Measurements from ENCODE around the gene GH1. TPM values are rescaled to one million over a fixed set of nuclear protein-coding genes. Genes with fewer than 3 reads are reported as not detected.
"Not testable (repeated sequence)": the region's sequence is repeated elsewhere in the genome, so short reads cannot be mapped to it uniquely, and the experiment has no call there.

The GH1 gene
- not detected for total RNA-seq (ENCODE audit: unreplicated experiment)
- long read RNA-seq, result 0 reads

- H3K27ac Mint-ChIP-seq (ENCODE audit: unreplicated experiment); H3K4me1 Mint-ChIP-seq (ENCODE audit: low read depth, unreplicated experiment); DNase-seq; H3K36me3 Mint-ChIP-seq (ENCODE audit: unreplicated experiment); H3K27me3 Mint-ChIP-seq (ENCODE audit: unreplicated experiment); H3K9me3 Mint-ChIP-seq (ENCODE audit: unreplicated experiment): not testable (repeated sequence)
- H3K4me3 Mint-ChIP-seq (ENCODE audit: unreplicated experiment), result peak within 1 kb of the TSS; percentile 30
Observed at GRCh38 chr17:63918789-63919305, at the start of gene GH1. TSS of gene GH1 (minus strand) at chr17:63918839. CDS start at chr17:63918776, 63 bp downstream.

GRCh38 chr17:63967953-63968352 lies 49.3 kb upstream of the GH1 start:
- Mint-ChIP-seq H3K27ac (ENCODE audit: unreplicated experiment) (no peak overlapping the region), H3K4me1 (ENCODE audit: low read depth, unreplicated experiment) (peaks cover 1% of the 10 kb centered on the region), H3K9me3 (ENCODE audit: unreplicated experiment) (peaks cover 3% of the 10 kb centered on the region), H3K27me3 (ENCODE audit: unreplicated experiment) (no peaks in the 10 kb centered on the region), H3K4me3 (ENCODE audit: unreplicated experiment) (no peak overlapping the region), H3K36me3 (ENCODE audit: unreplicated experiment) (no peaks in the 10 kb centered on the region)
- TF ChIP-seq CTCF (IDR thresholded peaks at IDR 0.05; ENCODE audit: partially characterized antibody, unreplicated experiment), result no peak
- no peak for DNase-seq

- H3K9me3 Mint-ChIP-seq (ENCODE audit: unreplicated experiment), result no peaks in the 10 kb centered on the region
- no peaks in the 10 kb centered on the region for H3K36me3 Mint-ChIP-seq (ENCODE audit: unreplicated experiment)
- H3K4me1 Mint-ChIP-seq (ENCODE audit: low read depth, unreplicated experiment), result peaks cover 3% of the 10 kb centered on the region
- H3K4me3 Mint-ChIP-seq (ENCODE audit: unreplicated experiment), result no peak overlapping the region
- DNase-seq, result no peak
- no peak for TF ChIP-seq CTCF (IDR thresholded peaks at IDR 0.05; ENCODE audit: partially characterized antibody, unreplicated experiment)
- H3K27me3 Mint-ChIP-seq (ENCODE audit: unreplicated experiment), result no peaks in the 10 kb centered on the region
- no peak overlapping the region for H3K27ac Mint-ChIP-seq (ENCODE audit: unreplicated experiment)
Observed at GRCh38 chr17:63966646-63967264, 48.1 kb upstream of the GH1 start.

- TF ChIP-seq CTCF (IDR thresholded peaks at IDR 0.05; ENCODE audit: partially characterized antibody, unreplicated experiment), result no peak
- Mint-ChIP-seq H3K27me3 (ENCODE audit: unreplicated experiment) (no peaks in the 10 kb centered on the region), H3K4me1 (ENCODE audit: low read depth, unreplicated experiment) (peaks cover 7% of the 10 kb centered on the region), H3K27ac (ENCODE audit: unreplicated experiment) (no peak overlapping the region), H3K36me3 (ENCODE audit: unreplicated experiment) (no peaks in the 10 kb centered on the region), H3K4me3 (ENCODE audit: unreplicated experiment) (no peak overlapping the region), H3K9me3 (ENCODE audit: unreplicated experiment) (peaks cover 2% of the 10 kb centered on the region)
- DNase-seq, result no peak
Observed at GRCh38 chr17:63963123-63963522, 44.5 kb upstream of the GH1 start.

GRCh38 chr17:63962298-63962744 lies 43.7 kb upstream of the GH1 start:
- DNase-seq, result no peak
- peaks cover 7% of the 10 kb centered on the region for H3K4me1 Mint-ChIP-seq (ENCODE audit: low read depth, unreplicated experiment)
- H3K4me3 Mint-ChIP-seq (ENCODE audit: unreplicated experiment), result no peak overlapping the region
- H3K27me3 Mint-ChIP-seq (ENCODE audit: unreplicated experiment), result no peaks in the 10 kb centered on the region
- no peak overlapping the region for H3K27ac Mint-ChIP-seq (ENCODE audit: unreplicated experiment)
- H3K9me3 Mint-ChIP-seq (ENCODE audit: unreplicated experiment), result peaks cover 2% of the 10 kb centered on the region
- TF ChIP-seq CTCF (IDR thresholded peaks at IDR 0.05; ENCODE audit: partially characterized antibody, unreplicated experiment), result no peak
- H3K36me3 Mint-ChIP-seq (ENCODE audit: unreplicated experiment), result no peaks in the 10 kb centered on the region

All from glutamatergic neuron (in vitro differentiated cells).